Upper lobe of right lung (tissue), 1 donor: ENCODE data around the gene PHF13. TPM values are rescaled to one million over a fixed set of nuclear protein-coding genes. Genes with fewer than 3 reads are reported as not detected.
A peak's percentile ranks its signal among the peaks of the same experiment; 100 is the strongest.

ENCODE experiments used
- ATAC-seq: fragments of 200-7000 bp; cut with Tn5 transposase; one replicate; pipeline ENCODE4 v1.9.1; 2020; ENCODE audit warnings: mild to moderate bottlenecking, moderate library complexity
- DNase-seq: peaks from one replicate; pipeline ENCODE4 v3.0.0-alpha.2; 2020
- H3K27ac ChIP-seq: fragments of 200-600 bp; one replicate; pipeline ENCODE4 v1.8.0; 2022
- H3K27me3 ChIP-seq: fragments of 200-600 bp; one replicate; pipeline ENCODE4 v1.8.0; 2022; ENCODE audit warnings: mild to moderate bottlenecking
- H3K36me3 ChIP-seq: fragments of 200-600 bp; one replicate; pipeline ENCODE4 v1.8.0; 2022
- H3K4me1 ChIP-seq: fragments of 200-600 bp; one replicate; pipeline ENCODE4 v1.8.0; 2022
- H3K4me3 ChIP-seq: fragments of 200-600 bp; one replicate; pipeline ENCODE4 v1.8.0; 2022; ENCODE audit warnings: mild to moderate bottlenecking
- H3K9me3 ChIP-seq: fragments of 200-600 bp; one replicate; pipeline ENCODE4 v1.8.0; 2022
- intact Hi-C: fragments of 100-400 bp; cut with DNase I; formaldehyde crosslinking; loops from one replicate; pipeline ENCODE4 v1.11.0; 2022
- long read RNA-seq: library from polyadenylated mRNA; unstranded; transcript quantifications from one replicate; pipeline ENCODE4 v2.0.0, GENCODE V29; 2021
- total RNA-seq: library from RNA; stranded (reverse); fragmentation: NEBNext Ultra II Directional; extraction: Animal tissue kit (Norgen Biotek cat#: 25700); gene quantifications from one replicate; pipeline ENCODE4 v1.2.1, GENCODE V29; 2021
- TF ChIP-seq, protein P1 (sequence below): fragments of 200-600 bp; IDR thresholded peaks from one replicate; pipeline ENCODE4 v1.8.0; 2022; ENCODE audit warnings: antibody characterized with exemption
- donor health status: DM: no; HTN: yes; CAD: no; lungs with severe emphysema.

Gene PHF13
- total RNA-seq = 10.8 TPM
- long read RNA-seq, transcript PHF13-201 (4 exons, 3,681 nt) = major isoform, 24 of 30 reads
- long read RNA-seq, partial matches to known transcripts = 5 of 30 reads
- long read RNA-seq, other reads (novel, unspliced or antisense) = 1 of 30 reads

DNA sequence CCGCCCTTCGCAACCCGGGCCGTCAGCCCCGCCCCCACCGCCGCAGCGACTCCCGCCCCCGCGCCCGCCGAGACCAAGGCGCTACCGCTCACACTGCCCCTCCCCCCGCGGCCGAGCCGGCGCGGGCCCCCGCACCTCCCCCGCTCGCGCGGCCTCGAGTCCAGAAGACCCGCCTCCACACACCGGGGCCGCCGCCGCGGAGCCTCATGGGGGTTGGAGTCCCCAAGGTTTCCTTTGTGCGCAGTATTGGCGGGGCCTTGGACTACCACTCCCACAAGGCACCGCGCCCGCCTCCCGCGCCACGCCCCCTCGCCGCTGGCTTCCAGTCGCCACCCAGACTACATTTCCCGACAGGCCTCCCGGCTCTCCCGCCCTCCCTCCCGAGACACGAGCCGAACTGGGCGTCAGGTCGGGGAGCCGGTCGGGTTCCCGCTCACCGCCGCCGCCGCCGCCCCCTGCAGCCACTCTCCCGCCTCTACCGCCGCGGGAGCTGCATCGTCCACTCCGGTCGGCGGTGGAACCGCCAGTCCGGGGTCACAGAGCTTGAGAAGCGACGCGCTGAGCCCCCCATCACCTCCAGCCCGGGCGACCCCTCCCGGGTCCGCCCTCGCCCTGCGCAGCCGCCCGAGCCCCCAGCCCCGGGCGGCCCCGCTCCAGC is at the start of gene PHF13:
PHF13 (plus strand) TSS at position 371 of the 658 bp plus-strand sequence. CDS start 336 bp downstream, outside the sequence.
- peaks cover 9% of the 10 kb centered on the region for H3K4me1 ChIP-seq
- H3K27me3 ChIP-seq = no peaks in the 10 kb centered on the region
- TF ChIP-seq, protein P1, sequence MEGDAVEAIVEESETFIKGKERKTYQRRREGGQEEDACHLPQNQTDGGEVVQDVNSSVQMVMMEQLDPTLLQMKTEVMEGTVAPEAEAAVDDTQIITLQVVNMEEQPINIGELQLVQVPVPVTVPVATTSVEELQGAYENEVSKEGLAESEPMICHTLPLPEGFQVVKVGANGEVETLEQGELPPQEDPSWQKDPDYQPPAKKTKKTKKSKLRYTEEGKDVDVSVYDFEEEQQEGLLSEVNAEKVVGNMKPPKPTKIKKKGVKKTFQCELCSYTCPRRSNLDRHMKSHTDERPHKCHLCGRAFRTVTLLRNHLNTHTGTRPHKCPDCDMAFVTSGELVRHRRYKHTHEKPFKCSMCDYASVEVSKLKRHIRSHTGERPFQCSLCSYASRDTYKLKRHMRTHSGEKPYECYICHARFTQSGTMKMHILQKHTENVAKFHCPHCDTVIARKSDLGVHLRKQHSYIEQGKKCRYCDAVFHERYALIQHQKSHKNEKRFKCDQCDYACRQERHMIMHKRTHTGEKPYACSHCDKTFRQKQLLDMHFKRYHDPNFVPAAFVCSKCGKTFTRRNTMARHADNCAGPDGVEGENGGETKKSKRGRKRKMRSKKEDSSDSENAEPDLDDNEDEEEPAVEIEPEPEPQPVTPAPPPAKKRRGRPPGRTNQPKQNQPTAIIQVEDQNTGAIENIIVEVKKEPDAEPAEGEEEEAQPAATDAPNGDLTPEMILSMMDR = no peak
- H3K36me3 ChIP-seq = no peaks in the 10 kb centered on the region
- intact Hi-C loops = no loop called here
- ATAC-seq = peak; percentile 98
- peak within 1 kb of the TSS; percentile 85 for H3K4me3 ChIP-seq
- DNase-seq = peak; percentile 100
- H3K27ac ChIP-seq = peak within 1 kb of the TSS; percentile 91
- H3K9me3 ChIP-seq = no peaks in the 10 kb centered on the region

DNA sequence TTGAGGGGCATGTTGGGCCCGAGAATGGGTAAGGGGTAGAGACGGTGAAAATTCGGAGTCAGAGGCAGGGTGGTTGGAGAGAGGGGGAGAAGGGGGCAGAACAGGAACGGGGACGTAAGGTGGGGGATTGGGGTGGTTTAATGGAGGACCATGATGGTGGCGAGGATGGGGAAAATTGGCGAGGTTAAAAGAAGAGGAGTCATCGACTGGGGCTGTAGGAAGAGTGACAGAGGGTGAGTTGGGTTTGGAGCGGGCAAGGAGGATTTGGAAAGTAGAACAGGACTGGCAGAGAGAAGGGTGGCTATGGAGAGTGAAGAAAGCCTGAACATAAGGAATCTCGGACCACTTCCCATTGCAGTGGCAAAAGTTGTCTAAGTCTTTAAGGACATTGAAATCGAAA is 44.5 kb upstream of the PHF13 start:
- Histone ChIP-seq H3K36me3 (no peaks in the 10 kb centered on the region), H3K9me3 (no peaks in the 10 kb centered on the region), H3K27ac (no peak overlapping the region), H3K4me3 (no peak overlapping the region), H3K4me1 (no peaks in the 10 kb centered on the region), H3K27me3 (no peaks in the 10 kb centered on the region)
- no peak for DNase-seq
- TF ChIP-seq, protein P1 = no peak
- intact Hi-C loops = no loop called here
- no peak for ATAC-seq

DNA sequence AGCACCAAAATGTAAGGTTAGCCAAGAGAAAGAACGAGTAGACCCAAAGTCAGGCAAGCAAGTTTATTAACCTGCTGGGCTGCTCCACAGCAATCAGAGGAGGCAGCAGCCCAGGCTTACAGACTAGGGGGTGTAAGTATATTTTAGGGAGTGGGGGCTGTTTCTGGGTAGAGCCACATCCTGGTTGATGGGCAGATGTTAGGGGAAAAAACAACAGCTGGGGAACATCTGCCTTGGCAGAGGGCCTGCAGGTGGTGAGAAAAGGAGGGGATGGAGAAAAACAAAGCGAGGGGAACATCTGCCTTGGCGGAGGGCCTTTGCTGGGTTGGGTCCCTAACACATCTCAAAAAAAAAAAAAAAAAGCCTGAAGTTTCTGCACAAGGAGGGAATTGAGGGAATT is 43.4 kb upstream of the PHF13 start:
- ATAC-seq (no peak), DNase-seq (no peak)
- no peak overlapping the region for H3K4me3 ChIP-seq
- no peaks in the 10 kb centered on the region for H3K4me1 ChIP-seq
- TF ChIP-seq, protein P1 = no peak
- H3K27me3 ChIP-seq = no peaks in the 10 kb centered on the region
- no peaks in the 10 kb centered on the region for H3K9me3 ChIP-seq
- H3K36me3 ChIP-seq = no peaks in the 10 kb centered on the region
- intact Hi-C loops = no loop called here
- no peak overlapping the region for H3K27ac ChIP-seq

DNA sequence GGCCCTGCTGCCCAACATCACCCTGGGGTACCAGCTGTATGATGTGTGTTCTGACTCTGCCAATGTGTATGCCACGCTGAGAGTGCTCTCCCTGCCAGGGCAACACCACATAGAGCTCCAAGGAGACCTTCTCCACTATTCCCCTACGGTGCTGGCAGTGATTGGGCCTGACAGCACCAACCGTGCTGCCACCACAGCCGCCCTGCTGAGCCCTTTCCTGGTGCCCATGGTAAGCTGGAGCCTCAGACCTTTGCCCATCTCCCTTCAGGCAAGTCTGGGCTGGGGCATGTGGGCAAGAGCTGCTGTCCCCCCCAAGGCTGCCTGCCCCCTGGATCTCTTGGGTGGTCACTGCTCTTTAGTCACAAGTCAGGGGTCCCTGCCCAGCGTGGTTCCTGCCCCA is 42.5 kb upstream of the PHF13 start:
- intact Hi-C loops = no loop called here
- no peaks in the 10 kb centered on the region for H3K9me3 ChIP-seq
- H3K27ac ChIP-seq = no peak overlapping the region
- TF ChIP-seq, protein P1 = no peak
- no peak for ATAC-seq
- no peak for DNase-seq
- H3K36me3 ChIP-seq = no peaks in the 10 kb centered on the region
- no peaks in the 10 kb centered on the region for H3K4me1 ChIP-seq
- no peak overlapping the region for H3K4me3 ChIP-seq
- H3K27me3 ChIP-seq = no peaks in the 10 kb centered on the region

DNA sequence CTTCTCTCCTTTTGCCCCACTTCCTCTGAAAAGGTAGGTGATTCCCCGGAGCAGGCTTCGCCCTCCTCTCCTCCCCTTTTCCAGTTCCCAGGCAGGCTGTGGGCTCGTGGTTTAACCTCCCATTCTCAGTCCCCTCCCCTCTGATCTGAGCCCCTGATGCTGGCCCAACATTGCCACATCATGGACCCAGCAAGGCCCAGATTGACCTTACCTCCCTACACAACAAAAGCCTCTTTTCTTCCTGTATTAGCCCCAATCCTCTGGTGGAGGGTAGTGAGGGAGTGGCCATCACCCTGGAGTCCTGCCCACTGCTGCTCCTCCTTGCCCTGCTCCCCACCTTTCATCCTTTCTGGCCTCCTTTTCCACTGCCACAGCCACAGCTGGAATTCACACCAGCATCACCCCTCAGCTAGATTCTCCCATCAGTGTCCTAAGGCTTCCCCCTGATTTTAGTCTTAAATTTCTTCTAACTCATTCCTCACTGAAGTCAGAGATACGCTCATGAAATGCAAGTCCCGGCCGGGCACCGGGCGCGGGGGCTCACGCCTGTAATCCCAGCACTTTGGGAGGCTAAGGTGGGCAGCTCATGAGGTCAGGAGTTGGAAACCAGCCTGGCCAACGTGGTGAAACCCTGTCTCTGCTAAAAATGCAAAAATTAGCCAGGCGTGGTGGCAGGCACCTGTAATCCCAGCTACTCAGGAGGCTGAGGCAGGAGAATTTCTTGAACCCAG is 40.7 kb upstream of the PHF13 start:
- H3K27me3 ChIP-seq = no peaks in the 10 kb centered on the region
- H3K4me1 ChIP-seq = no peaks in the 10 kb centered on the region
- H3K27ac ChIP-seq = no peak overlapping the region
- no peaks in the 10 kb centered on the region for H3K36me3 ChIP-seq
- DNase-seq = no peak
- intact Hi-C loops = no loop called here
- TF ChIP-seq, protein P1 = no peak
- no peak overlapping the region for H3K4me3 ChIP-seq
- ATAC-seq = no peak
- H3K9me3 ChIP-seq = no peaks in the 10 kb centered on the region
